PC-9 (cell line): ENCODE measurements around the gene SLC6A20. TPM values are rescaled to one million over a fixed set of nuclear protein-coding genes. Genes with fewer than 3 reads are reported as not detected.

Experiments used
- BruUV-seq: library from RNA; stranded (reverse); fragments of 400-500 nt; replicated peaks from 2 replicates; lab custom pipeline; 2021; lab: Mats Ljungman, UMichigan
- CTCF ChIA-PET: fragments of 300-600 bp; sonication (Branson Sonifier 250); formaldehyde crosslinking; loops from one replicate; lab custom pipeline; 2022; ENCODE audit warnings: antibody characterized with exemption; lab: Charles Lee
- POLR2A ChIA-PET: fragments of 300-600 bp; sonication (Branson Sonifier 250); formaldehyde crosslinking; loops from one replicate; lab custom pipeline; 2022; ENCODE audit warnings: antibody characterized with exemption; ENCODE audit not compliant: unreplicated experiment; lab: Charles Lee
- DNase-seq, 2 experiments: peaks; one replicate each; pipeline versions ENCODE4 v3.0.0 to v3.0.0-alpha.2; 2015 to 2022; ENCODE audit warnings: mixed read lengths in 1 of 2
- H2AFZ ChIP-seq: fragments of 200-600 bp; sonication (generic); 2 replicates; pipeline ENCODE4 v1.8.1; 2017; ENCODE audit warnings: antibody characterized with exemption
- H3F3A ChIP-seq: fragments of 200-600 bp; sonication (generic); 2 replicates; pipeline ENCODE4 v1.8.1; 2017; ENCODE audit warnings: antibody characterized with exemption, mild to moderate bottlenecking, low read depth; ENCODE audit not compliant: insufficient read depth
- H3K27ac ChIP-seq: fragments of 200-600 bp; sonication (generic); 2 replicates; pipeline ENCODE4 v1.6.1; 2016; ENCODE audit warnings: mixed run types
- H3K27me3 ChIP-seq: fragments of 200-600 bp; sonication (generic); 2 replicates; pipeline ENCODE4 v1.6.1; 2016; ENCODE audit warnings: low read depth, mixed run types; ENCODE audit not compliant: insufficient read depth
- H3K36me3 ChIP-seq: fragments of 200-600 bp; sonication (generic); 2 replicates; pipeline ENCODE4 v1.6.1; 2016; ENCODE audit warnings: low read depth, mixed run types
- H3K4me1 ChIP-seq: fragments of 200-600 bp; sonication (generic); replicated peaks from 2 replicates; pipeline ENCODE4 v1.6.1; 2016; ENCODE audit warnings: mixed run types; ENCODE audit not compliant: insufficient read depth
- H3K4me2 ChIP-seq: fragments of 200-600 bp; sonication (generic); 2 replicates; pipeline ENCODE4 v1.6.1; 2017; ENCODE audit warnings: mixed run types
- H3K4me3 ChIP-seq: fragments of 200-600 bp; sonication (generic); 2 replicates; pipeline ENCODE4 v1.6.1; 2016; ENCODE audit warnings: mixed run types
- H3K79me2 ChIP-seq: fragments of 200-600 bp; sonication (generic); 2 replicates; pipeline ENCODE4 v1.6.1; 2017; ENCODE audit warnings: low read depth, mixed run types
- H3K9me2 ChIP-seq: fragments of 200-600 bp; sonication (generic); 2 replicates; pipeline ENCODE4 v1.8.1; 2017; ENCODE audit warnings: mild to moderate bottlenecking; ENCODE audit not compliant: insufficient read depth
- H3K9me3 ChIP-seq: fragments of 200-600 bp; sonication (generic); 2 replicates; pipeline ENCODE4 v1.8.1; 2016; ENCODE audit warnings: low read depth; ENCODE audit not compliant: insufficient read depth
- H4K20me1 ChIP-seq: fragments of 200-600 bp; sonication (generic); 2 replicates; pipeline ENCODE4 v1.8.1; 2017; ENCODE audit not compliant: insufficient read depth
- CTCF ChIP-seq: fragments of 200-600 bp; sonication (generic); conservative IDR thresholded peaks from 2 replicates; pipeline ENCODE4 v1.6.1; 2017; ENCODE audit warnings: mixed run types, antibody characterized with exemption, mild to moderate bottlenecking, moderate library complexity
- EZH2 ChIP-seq: fragments of 200-600 bp; sonication (generic); IDR thresholded peaks from 2 replicates; pipeline ENCODE4 v1.8.0; 2017; ENCODE audit warnings: antibody characterized with exemption, low read depth
- intact Hi-C: fragments of 100-400 bp; cut with micrococcal nuclease; formaldehyde crosslinking; loops from one replicate; pipeline ENCODE4 v1.10.0; 2022; ENCODE audit not compliant: unreplicated experiment
- total RNA-seq: library from RNA; stranded (reverse); gene quantifications from 2 replicates; pipeline ENCODE4 v1.2.3, GENCODE V29; 2021

The SLC6A20 gene
- total RNA-seq, 1 experiment from 2014 or later: not detected

GRCh38 chr3:45841757-45842491 is 45.6 kb upstream of the SLC6A20 start, which contains the start of gene LZTFL1:
TSS of gene LZTFL1 (minus strand) at chr3:45842119. CDS start at chr3:45841991, 128 bp downstream.
- Histone ChIP-seq H2AFZ (peak within 1 kb of the TSS; percentile 94), H4K20me1 (no peaks in the 10 kb centered on the region), H3K4me3 (peak within 1 kb of the TSS; percentile 93), H3K27me3 (no peaks in the 10 kb centered on the region; the same call in 1 of the 2 replicates), H3K4me1 (peaks cover 8% of the 10 kb centered on the region; the same call in 1 of the 2 replicates), H3K9me2 (no peaks in the 10 kb centered on the region), H3K36me3 (no peaks in the 10 kb centered on the region), H3F3A (no peaks in the 10 kb centered on the region), H3K27ac (peak within 1 kb of the TSS; percentile 36), H3K4me2 (peak within 1 kb of the TSS; percentile 98), H3K79me2 (peaks cover 25% of the 10 kb centered on the region), H3K9me3 (no peaks in the 10 kb centered on the region)
- intact Hi-C loops: loop anchor here (5.0 kb wide), 2 partner anchors 90 to 235 kb away; no protein-coding TSS in a partner anchor
- no TSS peak for BruUV-seq
- TF ChIP-seq EZH2: no peak
- TF ChIP-seq CTCF: no peak
- ChIA-PET POLR2A (no interaction called here), CTCF (no interaction called here)
- peak; percentile 87 to 92 for DNase-seq

GRCh38 chr3:45841420-45841756 is 45.1 kb upstream of the SLC6A20 start:
- CTCF ChIA-PET: interaction anchor here (0.6 kb wide), 1 partner anchor 51 kb away, joined by 5 read pairs; no protein-coding TSS in a partner anchor
- H3K79me2 ChIP-seq: peaks cover 25% of the 10 kb centered on the region
- H4K20me1 ChIP-seq: no peaks in the 10 kb centered on the region
- no peak for DNase-seq
- H2AFZ ChIP-seq: peak overlapping the region; percentile 94
- H3K27ac ChIP-seq: peak overlapping the region; percentile 36
- H3K9me3 ChIP-seq: no peaks in the 10 kb centered on the region
- H3F3A ChIP-seq: no peaks in the 10 kb centered on the region
- H3K9me2 ChIP-seq: no peaks in the 10 kb centered on the region
- H3K4me1 ChIP-seq: peaks cover 8% of the 10 kb centered on the region; the same call in 1 of the 2 replicates
- TSS peak; percentile 58 for BruUV-seq
- H3K4me3 ChIP-seq: peak overlapping the region; percentile 93
- H3K27me3 ChIP-seq: no peaks in the 10 kb centered on the region
- no peak for TF ChIP-seq CTCF
- no peak for TF ChIP-seq EZH2
- H3K4me2 ChIP-seq: peak overlapping the region; percentile 98
- H3K36me3 ChIP-seq: no peaks in the 10 kb centered on the region
- POLR2A ChIA-PET: interaction anchor here (0.7 kb wide), 1 partner anchor 42 kb away, joined by 5 read pairs; no protein-coding TSS in a partner anchor
- intact Hi-C loops: loop anchor here (5.0 kb wide), 2 partner anchors 91 to 236 kb away; no protein-coding TSS in a partner anchor

GRCh38 chr3:45838466-45838865 is 42.1 kb upstream of the SLC6A20 start:
- intact Hi-C loops: loop anchor here (10.0 kb wide), 1 partner anchor 324 kb away; no protein-coding TSS in a partner anchor
- TF ChIP-seq EZH2: no peak
- TF ChIP-seq CTCF: no peak
- no peak for DNase-seq
- H3K9me3 ChIP-seq: no peaks in the 10 kb centered on the region
- H3K79me2 ChIP-seq: peaks cover 25% of the 10 kb centered on the region
- no peaks in the 10 kb centered on the region for H3K27me3 ChIP-seq
- H3K4me1 ChIP-seq: peaks cover 8% of the 10 kb centered on the region; the same call in 1 of the 2 replicates
- POLR2A ChIA-PET: no interaction called here
- no peak overlapping the region for H3K27ac ChIP-seq
- H4K20me1 ChIP-seq: no peaks in the 10 kb centered on the region
- H3K36me3 ChIP-seq: peaks cover 7% of the 10 kb centered on the region; the same call in 1 of the 2 replicates
- H3K4me2 ChIP-seq: no peak overlapping the region
- no peak overlapping the region for H3K4me3 ChIP-seq
- H3F3A ChIP-seq: no peaks in the 10 kb centered on the region
- H3K9me2 ChIP-seq: no peaks in the 10 kb centered on the region
- BruUV-seq: no TSS peak
- H2AFZ ChIP-seq: no peak overlapping the region
- CTCF ChIA-PET: no interaction called here
